Stomach (tissue), 4 donors: ENCODE results near the gene INSR.

Experiments
- POLR2A ChIP-seq, 4 donors: fragments of 450-650 bp; IDR thresholded peaks; one replicate each; pipeline ENCODE4 v1.6.1; 2016; ENCODE audit warnings: antibody characterized with exemption in 4 of 4, control low read depth in 2 of 4, mild to moderate bottlenecking in 1 of 4, moderate library complexity in 1 of 4
- POLR2AphosphoS5 ChIP-seq, 3 donors: sonication (generic); formaldehyde crosslinking; IDR thresholded peaks; one replicate each; pipeline ENCODE4 v1.6.1; 2016; ENCODE audit warnings: antibody characterized with exemption in 3 of 3
- TF ChIP-seq, protein P1 (sequence below), 7 experiments: fragments of 450-650 bp in 4 of 7; fragments of 200-600 bp in 3 of 7; sonication (generic) in 3 of 7; IDR thresholded peaks; one replicate each; pipeline ENCODE4 v1.5.1; 2016 to 2019; ENCODE audit warnings: antibody characterized with exemption in 7 of 7, control low read depth in 2 of 7, mild to moderate bottlenecking in 1 of 7

GRCh38 chr19:7228935-7229541, 65.2 kb downstream of the INSR start:
- TF ChIP-seq, protein P1, sequence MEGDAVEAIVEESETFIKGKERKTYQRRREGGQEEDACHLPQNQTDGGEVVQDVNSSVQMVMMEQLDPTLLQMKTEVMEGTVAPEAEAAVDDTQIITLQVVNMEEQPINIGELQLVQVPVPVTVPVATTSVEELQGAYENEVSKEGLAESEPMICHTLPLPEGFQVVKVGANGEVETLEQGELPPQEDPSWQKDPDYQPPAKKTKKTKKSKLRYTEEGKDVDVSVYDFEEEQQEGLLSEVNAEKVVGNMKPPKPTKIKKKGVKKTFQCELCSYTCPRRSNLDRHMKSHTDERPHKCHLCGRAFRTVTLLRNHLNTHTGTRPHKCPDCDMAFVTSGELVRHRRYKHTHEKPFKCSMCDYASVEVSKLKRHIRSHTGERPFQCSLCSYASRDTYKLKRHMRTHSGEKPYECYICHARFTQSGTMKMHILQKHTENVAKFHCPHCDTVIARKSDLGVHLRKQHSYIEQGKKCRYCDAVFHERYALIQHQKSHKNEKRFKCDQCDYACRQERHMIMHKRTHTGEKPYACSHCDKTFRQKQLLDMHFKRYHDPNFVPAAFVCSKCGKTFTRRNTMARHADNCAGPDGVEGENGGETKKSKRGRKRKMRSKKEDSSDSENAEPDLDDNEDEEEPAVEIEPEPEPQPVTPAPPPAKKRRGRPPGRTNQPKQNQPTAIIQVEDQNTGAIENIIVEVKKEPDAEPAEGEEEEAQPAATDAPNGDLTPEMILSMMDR (IDR thresholded peaks at IDR 0.05), result no peak
- no peak for TF ChIP-seq POLR2A (IDR thresholded peaks at IDR 0.05)
- TF ChIP-seq POLR2AphosphoS5 (IDR thresholded peaks at IDR 0.05), result no peak
